GM19397 (cell line): ENCODE measurements around the gene CEMIP.
"Not testable (repeated sequence)": the region's sequence is repeated elsewhere in the genome, so short reads cannot be mapped to it uniquely, and the experiment has no call there.

Experiments used
- ATAC-seq: cut with Tn5 transposase; IDR thresholded peaks from one replicate; pipeline ENCODE4 v1.9.1; 2021; ENCODE audit warnings: mild to moderate bottlenecking, moderate library complexity; ENCODE audit not compliant: unreplicated experiment

Gene CEMIP

DNA sequence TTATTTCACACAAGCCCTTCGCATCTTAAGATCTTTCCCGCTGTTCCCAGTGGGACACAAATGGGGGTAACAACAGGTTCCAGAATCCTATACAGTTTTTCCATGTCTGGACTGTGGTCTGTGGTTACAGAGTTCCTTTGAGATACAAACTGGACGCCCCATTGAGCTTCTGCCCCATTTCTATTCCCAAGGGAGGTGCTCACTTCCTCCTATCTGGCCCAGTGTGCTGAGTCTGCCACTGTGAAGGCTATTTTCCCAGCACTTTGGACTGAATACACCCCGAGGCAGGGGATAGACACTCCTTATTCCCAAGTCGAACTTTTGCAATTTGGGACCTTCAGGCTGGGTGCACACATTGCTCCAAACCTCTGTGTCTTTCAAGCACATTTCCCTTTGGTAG lies 166.4 kb downstream of the CEMIP start:
- no peak for ATAC-seq

DNA sequence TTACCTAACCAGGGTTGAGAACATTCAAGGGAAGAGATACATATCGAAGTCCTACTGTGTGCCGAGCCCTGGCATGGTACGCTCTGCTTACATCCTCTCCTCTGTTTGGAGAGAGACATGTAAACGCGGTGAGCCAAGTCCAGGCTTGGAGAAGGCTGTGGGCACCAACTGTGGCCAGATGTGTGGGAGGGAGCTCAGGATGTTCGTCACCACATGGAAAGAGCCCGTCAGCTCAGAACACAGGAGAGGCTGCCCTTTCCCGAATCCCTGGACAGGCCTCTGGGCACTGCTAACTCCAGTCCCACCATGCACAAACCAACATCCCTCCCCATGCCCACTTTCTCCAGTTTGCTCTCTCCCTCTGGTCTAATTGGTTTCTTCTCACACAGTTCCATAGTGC lies 167.4 kb downstream of the CEMIP start:
- ATAC-seq: no peak

DNA sequence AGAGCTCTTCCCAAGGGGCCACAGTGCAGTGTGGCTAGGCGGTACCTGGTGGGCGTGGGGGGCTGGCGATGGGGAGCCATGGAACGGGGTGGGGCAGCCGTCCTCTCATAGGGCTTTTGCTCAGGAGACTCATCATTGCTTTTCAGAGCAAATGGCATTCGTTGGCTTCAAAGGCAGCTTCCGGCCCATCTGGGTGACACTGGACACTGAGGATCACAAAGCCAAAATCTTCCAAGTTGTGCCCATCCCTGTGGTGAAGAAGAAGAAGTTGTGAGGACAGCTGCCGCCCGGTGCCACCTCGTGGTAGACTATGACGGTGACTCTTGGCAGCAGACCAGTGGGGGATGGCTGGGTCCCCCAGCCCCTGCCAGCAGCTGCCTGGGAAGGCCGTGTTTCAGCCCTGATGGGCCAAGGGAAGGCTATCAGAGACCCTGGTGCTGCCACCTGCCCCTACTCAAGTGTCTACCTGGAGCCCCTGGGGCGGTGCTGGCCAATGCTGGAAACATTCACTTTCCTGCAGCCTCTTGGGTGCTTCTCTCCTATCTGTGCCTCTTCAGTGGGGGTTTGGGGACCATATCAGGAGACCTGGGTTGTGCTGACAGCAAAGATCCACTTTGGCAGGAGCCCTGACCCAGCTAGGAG lies 169.6 kb downstream of the CEMIP start:
- no peak for ATAC-seq

DNA sequence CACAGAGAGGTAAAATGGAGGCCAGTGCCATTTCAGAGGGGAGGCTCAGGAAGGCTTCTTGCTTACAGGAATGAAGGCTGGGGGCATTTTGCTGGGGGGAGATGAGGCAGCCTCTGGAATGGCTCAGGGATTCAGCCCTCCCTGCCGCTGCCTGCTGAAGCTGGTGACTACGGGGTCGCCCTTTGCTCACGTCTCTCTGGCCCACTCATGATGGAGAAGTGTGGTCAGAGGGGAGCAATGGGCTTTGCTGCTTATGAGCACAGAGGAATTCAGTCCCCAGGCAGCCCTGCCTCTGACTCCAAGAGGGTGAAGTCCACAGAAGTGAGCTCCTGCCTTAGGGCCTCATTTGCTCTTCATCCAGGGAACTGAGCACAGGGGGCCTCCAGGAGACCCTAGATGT lies 170.6 kb downstream of the CEMIP start:
- ATAC-seq: no peak

DNA sequence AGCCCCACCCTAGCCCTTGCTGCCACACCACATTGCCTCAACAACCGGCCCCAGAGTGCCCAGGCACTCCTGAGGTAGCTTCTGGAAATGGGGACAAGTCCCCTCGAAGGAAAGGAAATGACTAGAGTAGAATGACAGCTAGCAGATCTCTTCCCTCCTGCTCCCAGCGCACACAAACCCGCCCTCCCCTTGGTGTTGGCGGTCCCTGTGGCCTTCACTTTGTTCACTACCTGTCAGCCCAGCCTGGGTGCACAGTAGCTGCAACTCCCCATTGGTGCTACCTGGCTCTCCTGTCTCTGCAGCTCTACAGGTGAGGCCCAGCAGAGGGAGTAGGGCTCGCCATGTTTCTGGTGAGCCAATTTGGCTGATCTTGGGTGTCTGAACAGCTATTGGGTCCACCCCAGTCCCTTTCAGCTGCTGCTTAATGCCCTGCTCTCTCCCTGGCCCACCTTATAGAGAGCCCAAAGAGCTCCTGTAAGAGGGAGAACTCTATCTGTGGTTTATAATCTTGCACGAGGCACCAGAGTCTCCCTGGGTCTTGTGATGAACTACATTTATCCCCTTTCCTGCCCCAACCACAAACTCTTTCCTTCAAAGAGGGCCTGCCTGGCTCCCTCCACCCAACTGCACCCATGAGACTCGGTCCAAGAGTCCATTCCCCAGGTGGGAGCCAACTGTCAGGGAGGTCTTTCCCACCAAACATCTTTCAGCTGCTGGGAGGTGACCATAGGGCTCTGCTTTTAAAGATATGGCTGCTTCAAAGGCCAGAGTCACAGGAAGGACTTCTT lies 171.3 kb downstream of the CEMIP start:
- no peak for ATAC-seq

DNA sequence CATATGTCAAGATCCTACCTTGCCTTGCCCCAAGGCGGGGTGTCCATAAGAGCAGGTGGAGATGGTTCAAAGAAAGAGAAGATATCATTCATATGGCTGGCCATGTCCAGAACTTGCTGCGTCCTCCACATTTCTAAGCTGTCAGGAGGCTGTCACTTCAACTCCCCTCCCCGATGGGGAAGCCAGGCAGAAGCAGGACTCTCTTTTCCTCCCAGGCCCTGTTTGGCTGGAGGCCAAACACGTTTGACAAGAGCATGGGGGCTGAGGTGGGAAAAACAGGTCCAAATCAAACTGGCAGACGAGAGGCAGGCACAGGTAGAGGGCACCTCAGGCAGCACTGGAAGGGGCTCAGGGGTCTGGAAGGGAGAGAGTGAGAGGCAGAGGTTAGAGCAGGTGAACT lies 172.8 kb downstream of the CEMIP start:
- ATAC-seq: no peak

DNA sequence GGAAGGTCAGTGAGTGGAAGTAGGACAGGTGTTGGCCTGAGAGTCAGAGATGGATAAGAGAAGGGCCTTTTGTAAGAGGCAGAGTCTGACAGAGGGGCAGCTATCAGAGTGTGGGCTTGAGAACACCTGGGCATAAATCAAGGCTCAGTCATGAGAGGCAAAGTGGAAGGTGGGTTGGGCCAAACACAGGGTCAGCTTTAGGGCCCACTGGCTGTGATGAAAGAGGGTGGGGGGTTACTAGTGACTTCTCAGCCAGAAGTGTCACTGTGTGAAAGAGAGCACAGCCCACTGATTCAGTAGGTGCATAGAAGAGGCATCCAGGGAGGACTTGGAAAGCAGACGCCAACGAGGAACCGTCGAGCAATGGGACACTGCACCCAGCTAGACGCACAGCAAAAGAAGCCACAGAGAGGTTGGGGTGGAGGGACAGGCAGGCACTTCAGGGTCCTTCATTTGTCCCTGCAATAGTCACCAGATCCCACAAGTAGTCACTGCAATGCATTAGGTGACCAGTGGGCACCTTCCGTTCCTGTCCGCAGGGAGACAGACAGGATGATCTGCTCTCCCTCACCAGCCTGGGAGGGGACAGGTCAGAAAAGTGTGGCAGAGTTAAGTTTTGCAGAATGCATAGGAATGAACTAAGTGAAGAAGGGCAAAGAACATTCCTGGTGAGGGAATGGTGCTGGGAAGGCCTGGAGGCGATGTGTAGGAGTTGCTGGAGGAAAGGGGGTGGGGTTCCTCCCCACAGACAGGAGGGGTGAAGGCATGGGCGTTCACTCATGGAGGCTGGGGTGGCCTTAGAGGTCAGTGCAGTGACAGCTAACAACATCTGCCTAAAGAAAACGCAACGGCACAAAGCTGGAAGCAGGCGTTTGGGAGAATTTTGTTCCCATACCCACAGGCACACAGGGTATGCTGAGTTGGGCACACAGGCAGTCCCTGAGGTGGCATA lies 174.1 kb downstream of the CEMIP start:
- ATAC-seq: no peak

DNA sequence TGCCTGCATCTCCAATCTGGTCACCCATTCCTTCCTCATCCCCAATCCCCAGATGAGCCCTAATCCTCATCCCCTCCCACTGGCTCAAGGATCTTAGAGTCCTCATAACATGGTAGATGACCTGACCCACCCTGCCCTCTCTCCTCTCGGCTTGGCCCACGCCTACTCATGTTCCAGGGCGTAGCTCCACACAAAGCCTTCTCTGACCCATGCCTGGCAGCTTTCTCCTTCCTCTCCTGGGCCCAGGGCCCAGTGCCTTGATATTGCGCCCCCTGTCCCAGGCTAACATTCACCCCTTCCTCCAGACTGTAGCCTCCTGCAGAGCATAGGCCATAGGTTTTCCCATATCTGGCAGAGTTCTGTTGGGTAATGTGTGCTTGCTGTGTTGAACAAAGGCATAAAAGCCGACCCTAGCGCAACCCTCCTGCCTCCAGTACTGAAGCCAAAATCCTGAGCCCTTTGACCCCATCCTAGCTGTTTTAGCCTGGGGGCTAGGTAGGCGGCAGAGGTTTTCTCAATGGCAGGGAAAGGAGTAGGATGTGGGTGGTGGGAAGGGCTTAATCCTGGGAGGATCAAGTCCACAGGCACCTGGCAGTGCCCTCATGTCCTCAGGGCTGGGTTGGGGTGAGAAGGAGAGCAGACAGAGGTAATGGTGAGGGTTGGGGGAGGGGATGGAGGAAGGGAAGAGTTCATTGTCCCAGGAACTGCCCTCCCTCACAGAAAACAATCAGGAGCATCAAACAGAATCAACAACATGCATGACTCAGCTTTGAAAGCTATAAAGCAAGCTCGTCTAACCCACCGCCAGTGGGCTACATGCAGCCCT lies 175.0 kb downstream of the CEMIP start:
- ATAC-seq: no peak

DNA sequence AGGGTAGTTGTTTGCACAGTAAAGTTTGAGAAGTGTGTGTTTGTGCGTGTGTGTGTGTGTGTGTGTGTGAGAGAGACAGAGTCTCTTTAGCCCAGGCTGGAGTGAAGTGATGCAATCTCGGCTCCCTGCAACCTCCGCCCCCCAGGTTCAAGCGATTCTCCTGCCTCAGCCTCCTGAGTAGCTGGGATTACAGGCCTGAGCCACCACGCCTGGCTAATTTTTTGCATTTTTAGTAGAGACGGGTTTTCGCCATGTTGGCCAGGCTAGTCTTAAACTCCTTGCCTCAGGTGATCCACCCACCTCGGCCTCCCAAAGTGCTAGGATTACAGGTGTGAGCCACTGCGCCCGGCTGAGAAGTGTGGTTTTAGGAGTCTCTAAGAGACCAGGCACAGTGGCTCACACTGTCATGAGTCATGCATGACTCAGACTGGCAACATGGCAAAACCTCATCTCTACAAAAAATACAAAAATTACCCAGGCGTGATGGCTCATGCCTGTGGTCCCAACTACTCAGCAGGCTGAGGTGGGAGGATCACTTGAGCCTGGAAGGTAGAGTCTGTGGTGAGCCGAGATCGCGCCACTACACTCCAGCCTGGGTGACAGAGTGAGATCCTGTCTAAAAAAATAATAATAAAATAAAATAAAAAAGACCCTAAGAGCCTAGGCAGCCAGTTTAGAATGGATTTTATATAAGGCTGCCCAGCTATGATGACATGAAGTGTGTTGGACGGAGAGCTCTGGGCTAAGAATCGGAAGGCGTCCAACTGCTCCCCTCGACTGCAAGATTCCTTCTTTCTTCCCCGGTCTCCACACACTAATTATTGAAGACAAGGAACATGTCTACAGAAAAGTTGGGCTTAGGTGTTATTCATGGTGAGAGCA lies 176.6 kb downstream of the CEMIP start:
- ATAC-seq: not testable (repeated sequence)

DNA sequence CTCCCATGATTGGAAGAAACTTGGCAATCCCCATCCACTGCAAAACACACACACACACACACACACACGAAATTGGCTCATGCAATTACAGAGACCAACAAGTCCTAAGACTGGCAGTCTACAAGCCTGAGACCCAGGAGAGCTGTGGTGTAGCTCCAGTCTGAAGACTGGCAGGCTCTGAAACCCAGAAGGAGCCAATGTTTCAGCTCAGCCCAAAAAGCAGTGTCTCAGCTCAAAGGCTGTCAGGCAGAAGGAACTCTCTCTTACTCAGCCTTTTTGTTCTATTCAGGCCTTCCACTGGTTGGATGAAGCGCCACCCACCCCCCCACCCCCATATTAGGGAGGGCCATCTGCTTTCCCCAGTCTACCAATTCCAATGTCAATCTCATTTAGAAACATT lies 178.4 kb downstream of the CEMIP start:
- no peak for ATAC-seq

DNA sequence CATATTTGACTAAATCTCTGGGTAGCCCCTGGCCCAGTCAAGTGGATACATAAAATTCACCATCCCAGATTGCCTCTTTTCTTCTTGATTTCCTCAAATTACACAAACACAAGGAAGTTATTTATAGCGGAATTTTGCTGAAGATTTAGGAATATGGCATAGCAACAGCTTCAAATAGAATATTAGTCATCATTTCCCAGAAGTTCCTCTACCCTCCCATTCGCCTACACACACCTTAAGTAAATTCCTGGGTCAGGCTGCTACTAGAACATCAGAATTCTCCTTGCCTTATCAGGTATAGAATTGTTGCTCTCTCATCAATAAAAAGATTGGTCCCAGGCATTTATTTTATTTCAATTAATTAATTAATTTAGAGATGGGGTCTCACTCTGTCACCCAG lies 178.8 kb downstream of the CEMIP start:
- ATAC-seq: no peak

DNA sequence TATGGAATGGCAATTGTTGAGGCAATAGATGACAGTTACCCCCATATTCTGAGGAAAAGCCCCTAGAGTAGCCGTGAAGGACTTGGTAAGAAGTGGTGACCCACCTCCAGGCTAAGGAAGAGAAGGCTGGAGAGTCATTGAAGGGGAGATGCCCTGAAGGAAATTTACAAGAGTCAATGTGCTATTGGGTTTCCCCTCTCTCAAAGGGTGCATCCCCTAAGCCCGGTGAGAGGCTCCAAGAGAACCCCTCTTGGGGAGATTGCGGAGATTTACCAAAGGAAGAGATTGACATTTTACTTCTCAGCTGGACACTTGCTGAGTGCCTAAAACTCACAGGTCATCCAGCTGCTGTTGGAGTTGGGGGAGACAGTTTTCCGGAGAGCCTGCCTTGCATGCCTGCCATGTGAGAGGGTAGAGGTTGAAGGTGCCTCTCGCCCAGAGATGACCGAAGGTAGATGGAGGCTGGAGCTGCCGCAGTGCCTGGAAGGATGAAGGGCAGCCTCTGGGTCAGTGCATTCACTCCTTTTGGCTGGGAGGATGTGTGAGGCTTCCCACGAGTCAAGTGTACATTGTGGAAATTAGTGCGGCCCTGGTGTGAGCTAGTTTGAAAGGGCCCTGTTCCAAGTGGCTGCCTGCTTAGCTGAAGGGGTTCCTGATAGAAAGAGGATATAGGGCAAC lies 179.8 kb downstream of the CEMIP start:
- ATAC-seq: no peak

DNA sequence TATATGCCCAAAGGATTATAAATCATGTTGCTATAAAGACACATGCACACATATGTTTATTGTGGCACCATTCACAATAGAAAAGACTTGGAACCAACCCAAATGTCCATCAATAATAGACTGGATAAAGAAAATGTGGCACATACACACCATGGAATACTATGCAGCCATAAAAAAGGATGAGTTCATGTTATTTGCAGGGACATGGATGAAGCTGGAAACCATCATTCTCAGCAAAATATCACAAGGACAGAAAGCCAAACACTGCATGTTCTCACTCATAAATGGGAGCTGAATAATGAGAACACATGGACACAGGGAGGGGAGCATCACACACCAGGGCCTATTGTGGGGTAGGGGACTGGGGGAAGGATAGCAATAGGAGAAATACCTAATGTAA lies 186.3 kb downstream of the CEMIP start:
- ATAC-seq: not testable (repeated sequence)

DNA sequence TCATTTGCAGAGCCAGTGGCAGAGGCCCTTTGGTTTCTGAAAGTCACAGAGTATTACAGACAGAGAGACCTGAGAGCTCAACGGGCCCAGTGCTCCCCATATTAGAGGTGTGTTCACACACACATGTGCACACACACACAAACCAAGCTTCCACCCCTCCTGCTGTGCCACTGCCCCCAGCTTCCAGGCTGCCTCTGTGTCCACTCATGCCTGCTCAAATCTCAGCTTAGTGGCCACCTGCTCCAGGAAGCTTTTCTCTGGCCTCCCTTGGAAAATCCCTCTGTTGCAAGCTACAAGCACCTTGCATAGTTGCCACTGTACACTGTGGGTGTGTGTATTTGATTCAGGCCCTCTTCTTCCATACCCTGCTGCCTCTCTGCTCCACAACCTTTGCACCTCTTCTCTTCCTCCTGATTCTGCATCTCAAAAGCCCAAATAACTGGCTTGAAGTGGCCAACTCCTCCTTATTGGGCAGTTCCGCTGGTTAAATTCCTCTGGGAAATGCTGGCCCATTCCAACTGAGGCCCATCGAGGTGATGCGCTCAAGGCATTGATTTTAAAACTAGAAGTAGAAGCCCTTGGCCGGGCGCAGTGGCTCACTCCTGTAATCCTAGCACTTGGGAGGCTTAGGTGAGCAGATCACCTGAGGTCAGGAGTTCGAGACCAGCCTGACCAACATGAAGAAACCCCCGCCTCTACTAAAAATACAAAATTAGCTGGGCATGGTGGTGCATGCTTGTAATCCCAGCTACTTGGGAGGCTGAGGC lies 187.4 kb downstream of the CEMIP start:
- ATAC-seq: no peak

DNA sequence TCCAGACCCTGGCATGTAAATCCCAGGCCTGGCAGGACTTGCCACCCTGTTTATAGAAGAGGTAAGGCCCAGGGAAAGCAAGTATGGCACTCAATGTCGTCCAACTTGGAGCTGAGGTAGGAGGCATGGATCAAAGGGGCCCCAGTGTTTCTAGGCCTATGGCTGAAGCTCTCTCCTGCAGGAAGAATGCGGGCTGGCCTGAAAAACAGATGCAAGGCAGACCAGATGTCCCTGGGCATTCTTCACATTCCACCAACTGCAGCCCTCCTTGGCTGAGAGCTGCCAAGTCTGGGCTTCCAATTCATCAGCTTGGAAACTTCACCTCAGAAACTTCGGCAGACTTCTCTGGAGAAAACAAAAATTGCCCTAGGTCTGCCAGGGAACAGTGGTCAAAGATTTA lies 188.3 kb downstream of the CEMIP start:
- no peak for ATAC-seq

DNA sequence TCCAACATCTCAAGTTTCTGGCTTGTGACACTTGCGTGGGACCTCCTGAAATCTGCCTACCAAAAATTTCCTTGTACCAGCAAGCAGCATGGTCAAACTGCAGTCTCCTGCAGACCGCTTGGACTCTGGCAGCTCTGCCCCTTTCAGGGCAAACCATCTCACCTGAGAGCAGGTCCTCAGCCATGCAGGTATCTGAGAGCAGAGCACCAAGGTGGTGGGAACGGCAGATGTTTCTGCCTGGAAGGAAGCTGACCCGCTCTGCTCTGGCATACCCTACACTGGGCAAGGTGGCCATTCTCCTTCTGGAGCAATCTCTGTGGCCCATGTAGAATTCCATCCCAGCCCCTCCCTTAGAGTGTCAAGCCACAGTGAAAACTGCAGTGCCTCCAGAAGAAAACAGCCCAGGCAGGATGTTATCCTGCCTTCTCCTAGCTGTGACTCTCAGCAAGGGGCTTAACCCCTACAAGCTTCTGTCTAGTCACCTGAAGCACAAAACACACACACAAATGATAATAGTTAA lies 188.9 kb downstream of the CEMIP start:
- ATAC-seq: no peak

DNA sequence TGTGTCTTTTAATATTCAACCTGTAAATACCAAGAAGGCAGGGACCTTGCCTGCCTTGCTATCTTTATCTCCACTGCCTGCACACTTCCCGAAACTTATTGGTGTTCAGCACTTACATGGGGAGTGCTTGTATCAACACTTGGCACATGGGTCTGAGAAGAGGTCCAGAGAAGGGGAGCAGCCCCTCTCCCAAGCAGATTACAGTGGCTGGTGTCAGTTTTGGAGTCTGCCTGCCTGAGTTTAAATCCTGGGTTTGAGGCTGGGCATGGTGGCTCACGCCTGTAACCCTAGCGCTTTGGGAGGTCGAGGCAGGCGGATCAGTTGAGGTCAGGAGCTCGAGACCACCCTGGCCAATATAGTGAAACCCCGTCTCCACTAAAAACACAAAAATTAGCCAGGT lies 190.1 kb downstream of the CEMIP start:
- ATAC-seq: no peak

DNA sequence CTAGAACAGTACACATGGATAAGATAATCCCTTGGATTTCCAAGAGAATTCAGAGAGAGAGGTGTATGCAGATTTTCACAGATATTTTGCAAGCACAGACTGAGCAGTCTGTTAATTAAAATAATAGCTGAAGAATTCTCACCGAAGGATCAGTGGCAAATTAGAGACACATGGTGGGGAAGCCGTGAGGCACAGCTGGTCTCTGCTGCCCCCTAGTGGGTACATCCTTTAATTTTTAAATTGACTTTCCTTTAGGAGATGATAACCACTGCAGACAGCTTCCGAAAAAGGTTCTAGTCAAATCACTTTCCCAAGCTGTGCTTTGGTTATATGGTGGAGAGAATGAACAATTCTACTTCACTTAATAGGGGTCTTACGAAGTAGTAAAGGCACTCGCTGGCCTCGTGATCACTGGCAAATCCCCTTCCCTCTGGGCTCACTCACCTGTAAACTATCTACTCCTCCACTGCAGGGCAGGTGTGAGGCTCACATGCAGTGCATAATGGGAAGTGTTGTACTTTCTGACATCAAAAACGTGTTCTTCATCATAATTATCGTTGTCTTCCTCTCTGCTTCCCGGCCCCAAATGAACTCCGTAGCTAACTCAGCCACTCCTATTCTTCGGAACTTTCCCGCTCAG lies 191.0 kb downstream of the CEMIP start:
- no peak for ATAC-seq
